ENCODE results near the gene CDAN1.

Gene CDAN1

DNA sequence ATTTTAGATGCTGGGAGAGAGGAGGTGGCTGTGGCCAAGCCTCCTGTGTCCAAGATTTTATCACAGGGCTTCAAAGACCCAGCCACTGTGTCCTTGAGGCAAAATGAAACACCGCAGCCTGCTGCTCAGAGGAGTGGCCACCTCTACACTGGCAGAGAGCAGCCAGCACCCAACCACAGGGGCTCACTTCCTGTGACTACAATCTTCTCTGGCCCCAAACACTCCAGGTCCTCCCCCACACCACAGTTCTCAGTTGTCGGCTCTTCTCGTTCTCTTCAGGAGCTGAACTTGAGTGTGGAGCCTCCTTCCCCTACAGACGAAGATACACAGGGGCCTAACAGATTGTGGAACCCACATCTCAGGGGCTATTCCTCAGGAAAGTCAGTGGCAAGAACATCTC, 45.6 kb downstream of the CDAN1 start:
- Histone ChIP-seq H2BK120ac (ENCODE audit: low read depth, low read length) (no peak overlapping the region), H3K4ac (ENCODE audit: low read length) (no peak overlapping the region), H4K8ac (ENCODE audit: low read depth, low read length) (no peak overlapping the region), H3K9me3 (replicated peaks in 1 of 2; ENCODE audit: control insufficient read depth in 2 of 2, insufficient read depth in 1 of 2, low read depth in 1 of 2, low read length in 2 of 2) (no peaks in the 10 kb centered on the region), H3K4me1 (ENCODE audit: control insufficient read depth in 2 of 2, insufficient read depth in 1 of 2, low read depth in 1 of 2, low read length in 2 of 2) (no peaks in the 10 kb centered on the region), H3K27me3 (ENCODE audit: control insufficient read depth in 3 of 3, insufficient read depth in 3 of 3, low read depth in 1 of 3, low read length in 3 of 3) (no peaks in the 10 kb centered on the region), H3K79me1 (ENCODE audit: low read depth, low read length) (no peaks in the 10 kb centered on the region), H4K91ac (ENCODE audit: low read depth, low read length, poor library complexity) (no peak overlapping the region), H3K23ac (ENCODE audit: low read depth, low read length, poor library complexity) (no peak overlapping the region), H3K4me3 (ENCODE audit: low read length in 2 of 2) (no peak overlapping the region), H3K4me2 (ENCODE audit: insufficient read depth, low read length, poor library complexity, severe bottlenecking) (no peak overlapping the region), H3K27ac (replicated peaks; ENCODE audit: low read length) (no peak overlapping the region), H2AFZ (ENCODE audit: low read length) (no peak overlapping the region), H3K18ac (ENCODE audit: low read length) (no peak overlapping the region), H2BK15ac (ENCODE audit: low read length) (no peak overlapping the region), H3K36me3 (replicated peaks in 1 of 2; ENCODE audit: control insufficient read depth in 2 of 2, insufficient read depth in 2 of 2, low read length in 2 of 2) (peaks cover 15 to 100% of the 10 kb centered on the region in 2 donors), H2AK5ac (ENCODE audit: low read depth, low read length) (no peak overlapping the region), H2BK5ac (ENCODE audit: low read length) (peak overlapping the region; percentile 20), H2BK12ac (ENCODE audit: low read length) (no peak overlapping the region), H3K14ac (ENCODE audit: low read length) (no peak overlapping the region), H3K9ac (ENCODE audit: low read depth, low read length, poor library complexity) (no peak overlapping the region)
- WGBS, 2 donors (ENCODE audit: extremely low coverage in 2 of 2, insufficient read length in 2 of 2, insufficient replicate concordance in 1 of 2), result no CpG with 5 or more reads among the region's 4 CpGs
- DNase-seq (ENCODE audit: low spot score), result no peak

DNA sequence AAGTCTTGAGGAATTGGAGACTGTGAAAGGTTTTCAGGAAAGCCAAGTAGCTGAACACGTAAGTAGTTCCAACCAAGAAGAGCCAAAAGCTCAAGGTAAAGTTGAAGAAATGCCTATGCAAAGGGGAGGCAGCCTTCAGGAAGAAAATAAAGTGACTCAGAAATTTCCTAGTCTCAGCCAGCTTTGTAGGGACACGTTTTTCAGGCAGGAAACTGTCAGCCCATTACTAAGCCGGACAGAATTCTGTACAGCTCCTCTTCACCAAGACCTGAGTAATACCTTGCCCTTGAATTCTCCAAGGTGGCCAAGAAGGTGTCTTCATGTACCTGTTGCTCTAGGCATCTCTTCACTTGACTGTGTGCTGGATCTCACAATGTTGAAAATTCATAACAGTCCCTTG, 48.6 kb downstream of the CDAN1 start:
- Histone ChIP-seq H2BK120ac (ENCODE audit: low read depth, low read length) (no peak overlapping the region), H3K23ac (ENCODE audit: low read depth, low read length, poor library complexity) (no peak overlapping the region), H3K4ac (ENCODE audit: low read length) (no peak overlapping the region), H2BK12ac (ENCODE audit: low read length) (no peak overlapping the region), H3K14ac (ENCODE audit: low read length) (no peak overlapping the region), H3K27ac (replicated peaks; ENCODE audit: low read length) (no peak overlapping the region), H2AFZ (ENCODE audit: low read length) (no peak overlapping the region), H3K9ac (ENCODE audit: low read depth, low read length, poor library complexity) (no peak overlapping the region), H3K9me3 (replicated peaks in 1 of 2; ENCODE audit: control insufficient read depth in 2 of 2, insufficient read depth in 1 of 2, low read depth in 1 of 2, low read length in 2 of 2) (no peaks in the 10 kb centered on the region), H3K4me3 (ENCODE audit: low read length in 2 of 2) (no peak overlapping the region), H4K8ac (ENCODE audit: low read depth, low read length) (no peak overlapping the region), H3K4me2 (ENCODE audit: insufficient read depth, low read length, poor library complexity, severe bottlenecking) (no peak overlapping the region), H3K27me3 (ENCODE audit: control insufficient read depth in 3 of 3, insufficient read depth in 3 of 3, low read depth in 1 of 3, low read length in 3 of 3) (no peaks in the 10 kb centered on the region), H2BK5ac (ENCODE audit: low read length) (no peak overlapping the region), H2AK5ac (ENCODE audit: low read depth, low read length) (no peak overlapping the region), H3K79me1 (ENCODE audit: low read depth, low read length) (no peaks in the 10 kb centered on the region), H3K4me1 (ENCODE audit: control insufficient read depth in 2 of 2, insufficient read depth in 1 of 2, low read depth in 1 of 2, low read length in 2 of 2) (peaks cover 0 to 2% of the 10 kb centered on the region in 2 donors), H4K91ac (ENCODE audit: low read depth, low read length, poor library complexity) (no peak overlapping the region), H3K36me3 (replicated peaks in 1 of 2; ENCODE audit: control insufficient read depth in 2 of 2, insufficient read depth in 2 of 2, low read length in 2 of 2) (peaks cover 17 to 100% of the 10 kb centered on the region in 2 donors), H3K18ac (ENCODE audit: low read length) (no peak overlapping the region), H2BK15ac (ENCODE audit: low read length) (no peak overlapping the region)
- no CpG with 5 or more reads among the region's 3 CpGs for WGBS, 2 donors (ENCODE audit: extremely low coverage in 2 of 2, insufficient read length in 2 of 2, insufficient replicate concordance in 1 of 2)
- DNase-seq (ENCODE audit: low spot score), result no peak

DNA sequence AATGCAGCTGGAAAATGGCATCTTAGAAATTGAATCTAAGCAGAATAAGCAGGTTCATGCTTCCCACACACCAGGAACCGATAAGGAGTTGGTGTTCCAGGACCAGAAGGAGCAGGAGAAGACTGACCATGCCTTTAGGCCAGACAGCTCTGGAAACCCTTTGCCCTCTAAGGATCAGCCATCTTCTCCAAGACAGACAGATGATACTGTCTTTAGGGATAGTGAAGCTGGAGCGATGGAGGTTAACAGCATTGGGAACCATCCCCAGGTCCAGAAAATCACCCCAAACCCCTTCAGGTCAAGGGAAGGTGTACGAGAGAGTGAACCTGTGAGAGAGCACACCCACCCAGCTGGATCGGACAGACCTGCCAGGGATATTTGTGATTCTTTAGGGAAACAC, 49.2 kb downstream of the CDAN1 start:
- Histone ChIP-seq H3K23ac (ENCODE audit: low read depth, low read length, poor library complexity) (no peak overlapping the region), H3K4me2 (ENCODE audit: insufficient read depth, low read length, poor library complexity, severe bottlenecking) (no peak overlapping the region), H3K27me3 (ENCODE audit: control insufficient read depth in 3 of 3, insufficient read depth in 3 of 3, low read depth in 1 of 3, low read length in 3 of 3) (no peaks in the 10 kb centered on the region), H3K27ac (replicated peaks; ENCODE audit: low read length) (no peak overlapping the region), H3K14ac (ENCODE audit: low read length) (no peak overlapping the region), H2AFZ (ENCODE audit: low read length) (no peak overlapping the region), H3K4me1 (ENCODE audit: control insufficient read depth in 2 of 2, insufficient read depth in 1 of 2, low read depth in 1 of 2, low read length in 2 of 2) (peaks cover 0 to 2% of the 10 kb centered on the region in 2 donors), H3K9ac (ENCODE audit: low read depth, low read length, poor library complexity) (no peak overlapping the region), H4K8ac (ENCODE audit: low read depth, low read length) (no peak overlapping the region), H2BK5ac (ENCODE audit: low read length) (no peak overlapping the region), H2BK12ac (ENCODE audit: low read length) (no peak overlapping the region), H3K36me3 (replicated peaks in 1 of 2; ENCODE audit: control insufficient read depth in 2 of 2, insufficient read depth in 2 of 2, low read length in 2 of 2) (peaks cover 17 to 100% of the 10 kb centered on the region in 2 donors), H3K4me3 (ENCODE audit: low read length in 2 of 2) (no peak overlapping the region), H4K91ac (ENCODE audit: low read depth, low read length, poor library complexity) (no peak overlapping the region), H3K79me1 (ENCODE audit: low read depth, low read length) (no peaks in the 10 kb centered on the region), H3K18ac (ENCODE audit: low read length) (no peak overlapping the region), H2BK15ac (ENCODE audit: low read length) (no peak overlapping the region), H3K4ac (ENCODE audit: low read length) (no peak overlapping the region), H2BK120ac (ENCODE audit: low read depth, low read length) (no peak overlapping the region), H3K9me3 (replicated peaks in 1 of 2; ENCODE audit: control insufficient read depth in 2 of 2, insufficient read depth in 1 of 2, low read depth in 1 of 2, low read length in 2 of 2) (no peaks in the 10 kb centered on the region), H2AK5ac (ENCODE audit: low read depth, low read length) (no peak overlapping the region)
- no CpG with 5 or more reads among the region's 4 CpGs for WGBS, 2 donors (ENCODE audit: extremely low coverage in 2 of 2, insufficient read length in 2 of 2, insufficient replicate concordance in 1 of 2)
- no peak for DNase-seq (ENCODE audit: low spot score)

DNA sequence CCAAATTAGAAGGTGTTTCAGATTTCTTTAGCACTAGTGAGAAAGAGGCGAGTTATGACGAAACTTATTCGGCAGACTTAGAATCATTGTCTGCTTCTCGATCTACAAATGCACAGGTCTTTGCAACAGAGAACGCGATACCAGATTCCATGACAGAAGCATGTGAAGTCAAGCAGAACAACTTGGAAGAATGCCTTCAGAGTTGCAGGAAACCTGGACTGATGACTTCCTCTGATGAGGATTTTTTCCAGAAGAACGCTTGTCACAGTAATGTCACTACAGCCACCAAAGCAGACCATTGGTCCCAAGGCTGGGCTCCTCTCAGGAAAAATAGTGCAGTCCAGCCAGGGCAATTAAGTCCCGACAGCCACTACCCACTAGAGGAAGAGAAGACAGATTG, 50.6 kb downstream of the CDAN1 start:
- peaks cover 12 to 100% of the 10 kb centered on the region in 2 donors for H3K36me3 ChIP-seq (replicated peaks in 1 of 2; ENCODE audit: control insufficient read depth in 2 of 2, insufficient read depth in 2 of 2, low read length in 2 of 2)
- no CpG with 5 or more reads among the region's 8 CpGs for WGBS, 2 donors (ENCODE audit: extremely low coverage in 2 of 2, insufficient read length in 2 of 2, insufficient replicate concordance in 1 of 2)
- no peak overlapping the region for H3K18ac ChIP-seq (ENCODE audit: low read length)
- no peaks in the 10 kb centered on the region for H3K79me1 ChIP-seq (ENCODE audit: low read depth, low read length)
- H2BK15ac ChIP-seq (ENCODE audit: low read length), result no peak overlapping the region
- H2BK120ac ChIP-seq (ENCODE audit: low read depth, low read length), result no peak overlapping the region
- H4K91ac ChIP-seq (ENCODE audit: low read depth, low read length, poor library complexity), result no peak overlapping the region
- no peaks in the 10 kb centered on the region for H3K9me3 ChIP-seq (replicated peaks in 1 of 2; ENCODE audit: control insufficient read depth in 2 of 2, insufficient read depth in 1 of 2, low read depth in 1 of 2, low read length in 2 of 2)
- no peak overlapping the region for H3K23ac ChIP-seq (ENCODE audit: low read depth, low read length, poor library complexity)
- H2AFZ ChIP-seq (ENCODE audit: low read length), result no peak overlapping the region
- H3K4me1 ChIP-seq (ENCODE audit: control insufficient read depth in 2 of 2, insufficient read depth in 1 of 2, low read depth in 1 of 2, low read length in 2 of 2), result peaks cover 0 to 2% of the 10 kb centered on the region in 2 donors
- H3K4me3 ChIP-seq (ENCODE audit: low read length in 2 of 2), result no peak overlapping the region
- H2AK5ac ChIP-seq (ENCODE audit: low read depth, low read length), result no peak overlapping the region
- H3K4me2 ChIP-seq (ENCODE audit: insufficient read depth, low read length, poor library complexity, severe bottlenecking), result no peak overlapping the region
- H3K14ac ChIP-seq (ENCODE audit: low read length), result no peak overlapping the region
- no peak overlapping the region for H2BK5ac ChIP-seq (ENCODE audit: low read length)
- no peaks in the 10 kb centered on the region for H3K27me3 ChIP-seq (ENCODE audit: control insufficient read depth in 3 of 3, insufficient read depth in 3 of 3, low read depth in 1 of 3, low read length in 3 of 3)
- DNase-seq (ENCODE audit: low spot score), result no peak
- H4K8ac ChIP-seq (ENCODE audit: low read depth, low read length), result no peak overlapping the region
- no peak overlapping the region for H2BK12ac ChIP-seq (ENCODE audit: low read length)
- no peak overlapping the region for H3K4ac ChIP-seq (ENCODE audit: low read length)
- no peak overlapping the region for H3K9ac ChIP-seq (ENCODE audit: low read depth, low read length, poor library complexity)
- no peak overlapping the region for H3K27ac ChIP-seq (replicated peaks; ENCODE audit: low read length)
